NT2/D1 (cell line): ENCODE data around the gene GALNT4.

Source experiments
- DNase-seq: peaks from one replicate; pipeline ENCODE4 v3.0.0-alpha.2; 2011; ENCODE audit warnings: low read depth, low spot score
- H3K27me3 ChIP-seq: 2 replicates; pipeline ENCODE4 v1.6.0; 2011; ENCODE audit warnings: mild to moderate bottlenecking; ENCODE audit not compliant: insufficient read length, insufficient read depth
- H3K36me3 ChIP-seq: 2 replicates; pipeline ENCODE4 v1.6.1; 2011; ENCODE audit warnings: mild to moderate bottlenecking, low read length, mixed read lengths; ENCODE audit not compliant: insufficient read depth, insufficient read length
- H3K4me1 ChIP-seq: 2 replicates; pipeline ENCODE4 v1.5.1; 2011; ENCODE audit not compliant: insufficient read depth, insufficient read length
- H3K4me3 ChIP-seq: 2 replicates; pipeline ENCODE4 v1.5.1; 2011; ENCODE audit warnings: low read depth; ENCODE audit not compliant: insufficient read length
- H3K9ac ChIP-seq: 2 replicates; pipeline ENCODE4 v1.6.0; 2011; ENCODE audit warnings: low read depth; ENCODE audit not compliant: insufficient read length
- H3K9me3 ChIP-seq: 2 replicates; pipeline ENCODE4 v1.5.1; 2011; ENCODE audit warnings: mild to moderate bottlenecking, low read length; ENCODE audit not compliant: insufficient read depth
- SUZ12 ChIP-seq: IDR thresholded peaks from 2 replicates; pipeline ENCODE4 v1.6.1; 2011; ENCODE audit not compliant: insufficient read length, insufficient read depth; ENCODE audit errors: extremely low read depth
- YY1 ChIP-seq: IDR thresholded peaks from 2 replicates; pipeline ENCODE4 v1.6.1; 2011; ENCODE audit not compliant: insufficient read length, insufficient read depth
- ZNF274 ChIP-seq: IDR thresholded peaks from 2 replicates; pipeline ENCODE4 v1.6.1; 2011; ENCODE audit warnings: mild to moderate bottlenecking, low read depth, low read length

GALNT4 gene

GRCh38 chr12:89486264-89486663 lies 38.3 kb downstream of the GALNT4 start:
- no peaks in the 10 kb centered on the region for H3K27me3 ChIP-seq
- peaks cover 3% of the 10 kb centered on the region for H3K36me3 ChIP-seq
- H3K9me3 ChIP-seq, result no peaks in the 10 kb centered on the region
- H3K4me3 ChIP-seq, result no peak overlapping the region
- no peak overlapping the region for H3K9ac ChIP-seq
- no peak for TF ChIP-seq ZNF274
- TF ChIP-seq YY1, result no peak
- TF ChIP-seq SUZ12, result no peak
- peak; percentile 6 for DNase-seq
- H3K4me1 ChIP-seq, result no peaks in the 10 kb centered on the region

- no peaks in the 10 kb centered on the region for H3K4me1 ChIP-seq
Measured at GRCh38 chr12:89484470-89484869, 40.1 kb downstream of the GALNT4 start.

GRCh38 chr12:89481213-89481914 lies 43.2 kb downstream of the GALNT4 start:
- H3K4me1 ChIP-seq, result no peaks in the 10 kb centered on the region
- no peaks in the 10 kb centered on the region for H3K27me3 ChIP-seq
- TF ChIP-seq ZNF274 (no peak), YY1 (no peak), SUZ12 (no peak)
- H3K9ac ChIP-seq, result no peak overlapping the region
- no peaks in the 10 kb centered on the region for H3K36me3 ChIP-seq
- H3K4me3 ChIP-seq, result no peak overlapping the region
- no peaks in the 10 kb centered on the region for H3K9me3 ChIP-seq
- no peak for DNase-seq

More at GRCh38 chr12:89484470-89484869, 40.1 kb downstream of the GALNT4 start:
- Histone ChIP-seq H3K4me3 (no peak overlapping the region), H3K36me3 (peaks cover 3% of the 10 kb centered on the region), H3K9ac (no peak overlapping the region), H3K27me3 (no peaks in the 10 kb centered on the region), H3K9me3 (no peaks in the 10 kb centered on the region)
- DNase-seq, result no peak
- no peak for TF ChIP-seq ZNF274
- no peak for TF ChIP-seq YY1
- no peak for TF ChIP-seq SUZ12

- Histone ChIP-seq H3K4me3 (no peak overlapping the region), H3K9me3 (no peaks in the 10 kb centered on the region), H3K9ac (no peak overlapping the region), H3K36me3 (no peaks in the 10 kb centered on the region), H3K4me1 (no peaks in the 10 kb centered on the region), H3K27me3 (no peaks in the 10 kb centered on the region)
- DNase-seq, result no peak
- no peak for TF ChIP-seq SUZ12
- TF ChIP-seq YY1, result no peak
- TF ChIP-seq ZNF274, result no peak
Measured at GRCh38 chr12:89479982-89480381, 44.6 kb downstream of the GALNT4 start.

- no peak for DNase-seq
- Histone ChIP-seq H3K9ac (no peak overlapping the region), H3K4me3 (no peak overlapping the region), H3K27me3 (no peaks in the 10 kb centered on the region), H3K4me1 (no peaks in the 10 kb centered on the region), H3K36me3 (no peaks in the 10 kb centered on the region), H3K9me3 (no peaks in the 10 kb centered on the region)
- TF ChIP-seq ZNF274 (no peak), SUZ12 (no peak), YY1 (no peak)
Measured at GRCh38 chr12:89477633-89478279, 46.8 kb downstream of the GALNT4 start.

- H3K27me3 ChIP-seq, result no peaks in the 10 kb centered on the region
- no peaks in the 10 kb centered on the region for H3K36me3 ChIP-seq
- no peaks in the 10 kb centered on the region for H3K4me1 ChIP-seq
- no peak overlapping the region for H3K9ac ChIP-seq
- H3K9me3 ChIP-seq, result no peaks in the 10 kb centered on the region
- H3K4me3 ChIP-seq, result no peak overlapping the region
- DNase-seq, result no peak
- TF ChIP-seq ZNF274 (no peak), SUZ12 (no peak), YY1 (no peak)
Measured at GRCh38 chr12:89476904-89477595, 47.5 kb downstream of the GALNT4 start.

- no peak overlapping the region for H3K4me3 ChIP-seq
- no peak for TF ChIP-seq ZNF274
- no peak for TF ChIP-seq YY1
- no peak for TF ChIP-seq SUZ12
- no peaks in the 10 kb centered on the region for H3K36me3 ChIP-seq
- no peaks in the 10 kb centered on the region for H3K27me3 ChIP-seq
- no peaks in the 10 kb centered on the region for H3K9me3 ChIP-seq
- H3K4me1 ChIP-seq, result no peaks in the 10 kb centered on the region
- DNase-seq, result no peak
- H3K9ac ChIP-seq, result no peak overlapping the region
Measured at GRCh38 chr12:89476232-89476631, 48.4 kb downstream of the GALNT4 start.
